GM12872 (cell line): Measurements from ENCODE around the gene CELF4.

Experiments used
- TF ChIP-seq, protein P1 (sequence below): IDR thresholded peaks from 3 replicates; pipeline ENCODE4 v1.5.1; 2011; ENCODE audit warnings: low read depth, mild to moderate bottlenecking, low read length, moderate library complexity; ENCODE audit not compliant: insufficient read depth

CELF4 gene

GRCh38 chr18:37598966-37599896 lies 33.6 kb upstream of the CELF4 start:
- TF ChIP-seq, protein P1, sequence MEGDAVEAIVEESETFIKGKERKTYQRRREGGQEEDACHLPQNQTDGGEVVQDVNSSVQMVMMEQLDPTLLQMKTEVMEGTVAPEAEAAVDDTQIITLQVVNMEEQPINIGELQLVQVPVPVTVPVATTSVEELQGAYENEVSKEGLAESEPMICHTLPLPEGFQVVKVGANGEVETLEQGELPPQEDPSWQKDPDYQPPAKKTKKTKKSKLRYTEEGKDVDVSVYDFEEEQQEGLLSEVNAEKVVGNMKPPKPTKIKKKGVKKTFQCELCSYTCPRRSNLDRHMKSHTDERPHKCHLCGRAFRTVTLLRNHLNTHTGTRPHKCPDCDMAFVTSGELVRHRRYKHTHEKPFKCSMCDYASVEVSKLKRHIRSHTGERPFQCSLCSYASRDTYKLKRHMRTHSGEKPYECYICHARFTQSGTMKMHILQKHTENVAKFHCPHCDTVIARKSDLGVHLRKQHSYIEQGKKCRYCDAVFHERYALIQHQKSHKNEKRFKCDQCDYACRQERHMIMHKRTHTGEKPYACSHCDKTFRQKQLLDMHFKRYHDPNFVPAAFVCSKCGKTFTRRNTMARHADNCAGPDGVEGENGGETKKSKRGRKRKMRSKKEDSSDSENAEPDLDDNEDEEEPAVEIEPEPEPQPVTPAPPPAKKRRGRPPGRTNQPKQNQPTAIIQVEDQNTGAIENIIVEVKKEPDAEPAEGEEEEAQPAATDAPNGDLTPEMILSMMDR: no peak

DNA sequence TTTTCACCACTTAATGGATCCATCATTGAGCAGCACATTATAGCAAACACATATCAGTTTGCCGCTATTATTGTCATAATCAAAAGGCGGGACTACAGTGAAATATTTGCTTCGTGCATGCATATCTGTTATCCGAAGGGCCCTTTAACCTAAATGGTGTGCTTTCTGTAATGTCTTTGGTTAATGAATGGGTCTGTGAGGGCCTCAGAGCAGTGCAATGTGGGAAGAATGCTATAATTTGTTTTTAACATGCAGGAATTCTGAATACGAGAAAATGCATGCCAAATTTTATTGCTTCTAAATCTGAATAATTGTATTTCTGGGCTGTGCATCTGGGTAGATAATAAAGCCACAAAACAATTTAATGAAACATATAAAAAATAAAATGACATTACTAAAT lies 32.8 kb upstream of the CELF4 start:
- TF ChIP-seq, protein P1: no peak

- TF ChIP-seq, protein P1: no peak
Measured at GRCh38 chr18:37590346-37590745, 24.7 kb upstream of the CELF4 start.

DNA sequence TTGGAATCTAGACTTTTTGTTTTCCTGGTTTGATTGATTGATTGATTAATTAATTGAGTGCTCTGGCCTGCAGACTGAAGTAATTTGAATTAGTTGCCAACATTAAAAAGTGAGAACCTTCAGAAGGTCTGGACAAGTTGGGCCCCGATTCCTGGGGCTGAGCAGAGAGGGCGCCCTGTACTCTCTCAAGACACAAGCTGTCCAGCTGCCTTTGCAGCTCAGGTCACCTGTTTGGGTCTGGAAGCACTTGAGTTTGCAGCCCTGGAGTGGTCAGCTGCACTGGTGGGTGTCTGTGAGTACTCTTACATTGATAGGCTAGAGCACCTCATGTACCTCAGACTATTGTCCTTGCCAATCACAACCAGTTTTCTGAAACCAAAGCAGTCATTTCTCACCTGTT lies 22.7 kb upstream of the CELF4 start:
- TF ChIP-seq, protein P1: no peak

- TF ChIP-seq, protein P1: no peak
Measured at GRCh38 chr18:37586656-37587225, 21.1 kb upstream of the CELF4 start.

GRCh38 chr18:37584952-37585695 lies 19.5 kb upstream of the CELF4 start:
- TF ChIP-seq, protein P1: no peak

DNA sequence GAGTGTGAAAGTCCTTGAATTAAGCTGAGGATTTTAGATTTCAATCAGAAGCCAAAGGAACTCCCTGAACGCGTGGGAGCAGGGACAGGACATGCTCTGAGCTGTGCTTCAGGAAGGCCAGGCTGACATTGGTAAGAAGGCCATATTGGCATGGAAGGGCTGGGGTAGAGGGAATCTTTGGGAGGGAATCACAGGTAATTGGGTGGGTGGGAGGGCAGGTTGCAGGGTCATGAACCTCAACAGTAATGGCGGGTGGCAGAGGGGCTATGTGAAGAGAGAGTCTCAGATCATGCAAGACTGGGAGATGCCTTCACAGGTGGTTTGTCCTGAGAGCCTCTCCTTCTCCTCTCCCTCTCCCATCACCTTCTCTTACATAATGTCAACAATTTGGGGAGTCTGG lies 18.6 kb upstream of the CELF4 start:
- TF ChIP-seq, protein P1: no peak
